Esophagus squamous epithelium (tissue), 4 donors: ENCODE data around the gene NPPB.
A peak's percentile ranks its signal among the peaks of the same experiment; 100 is the strongest.

Experiments
- CTCF ChIP-seq, 6 experiments: fragments of 450-650 bp in 4 of 6; fragments of 200-600 bp in 2 of 6; sonication (generic) in 2 of 6; IDR thresholded peaks; one replicate each; pipeline ENCODE4 v1.5.1; 2016 to 2019; ENCODE audit warnings: antibody characterized with exemption in 6 of 6, mild to moderate bottlenecking in 4 of 6, moderate library complexity in 4 of 6
- POLR2A ChIP-seq, 4 donors: fragments of 450-650 bp; IDR thresholded peaks; one replicate each; pipeline ENCODE4 v1.6.1; 2017; ENCODE audit warnings: antibody characterized with exemption in 4 of 4, mild to moderate bottlenecking in 4 of 4, moderate library complexity in 3 of 4

DNA sequence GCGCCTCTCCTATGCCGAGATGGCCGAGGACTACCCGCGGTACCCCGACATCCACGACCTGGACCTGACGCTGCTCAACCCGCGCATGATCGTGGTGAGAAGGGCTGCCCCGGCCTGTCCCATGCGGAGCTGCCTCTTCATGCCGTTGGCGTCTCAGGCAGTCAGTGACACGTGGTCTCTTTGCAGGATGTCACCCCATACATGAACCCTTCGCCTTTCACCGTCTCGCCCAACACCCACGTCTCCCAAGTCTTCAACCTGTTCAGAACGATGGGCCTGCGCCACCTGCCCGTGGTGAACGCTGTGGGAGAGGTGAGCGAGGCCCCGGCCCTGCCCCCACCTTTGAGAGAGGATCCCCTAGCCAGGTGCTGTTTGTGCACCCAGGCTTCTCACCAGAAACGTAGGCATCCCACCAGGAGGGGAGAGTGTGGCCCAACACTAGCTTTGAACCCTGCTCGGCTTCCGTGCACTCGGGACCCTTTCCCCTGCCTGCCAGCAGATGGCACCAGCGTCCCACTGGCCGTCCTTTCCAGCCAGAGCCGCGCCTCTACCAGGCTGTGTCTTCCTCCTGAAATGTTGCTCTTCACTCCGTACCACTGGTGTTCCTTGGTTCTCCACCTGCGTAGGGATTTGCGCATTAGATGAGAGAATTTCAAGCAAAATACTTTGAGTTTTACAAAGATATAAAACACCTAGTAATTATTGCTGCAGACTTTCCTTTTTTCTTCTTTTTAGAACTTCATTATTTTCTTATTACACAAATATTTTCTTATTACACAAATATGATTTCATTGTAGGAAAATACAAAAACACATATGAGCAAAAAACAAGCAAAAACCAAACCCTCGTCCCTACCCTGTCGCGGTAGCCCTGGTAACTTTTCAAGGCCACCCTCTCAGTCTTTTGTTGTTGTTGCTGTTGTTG lies 20.1 kb downstream of the NPPB start:
- TF ChIP-seq CTCF (IDR thresholded peaks at IDR 0.05), result peak; percentile 89 to 96 (median 93)
- TF ChIP-seq POLR2A (IDR thresholded peaks at IDR 0.05), result no peak
